WERI-Rb-1 (cell line): ENCODE data around the gene R3HDM2.

ENCODE experiments used
- DNase-seq: peaks from one replicate; pipeline ENCODE4 v3.0.0-alpha.2; 2020
- H3K27ac ChIP-seq: fragments of 250-450 bp; sonication (Bioruptor Pico); 2 replicates; pipeline ENCODE4 v1.5.1; 2020; ENCODE audit warnings: mild to moderate bottlenecking, moderate library complexity
- H3K27me3 ChIP-seq: fragments of 250-450 bp; sonication (Bioruptor Pico); 2 replicates; pipeline ENCODE4 v1.5.1; 2021; ENCODE audit warnings: mild to moderate bottlenecking, low read depth, moderate library complexity; ENCODE audit not compliant: insufficient read depth, severe bottlenecking
- H3K36me3 ChIP-seq: fragments of 250-450 bp; sonication (Bioruptor Pico); 2 replicates; pipeline ENCODE4 v1.5.1; 2020; ENCODE audit warnings: mild to moderate bottlenecking, moderate library complexity
- H3K4me3 ChIP-seq: 2 replicates; pipeline ENCODE4 v1.5.1; 2011; ENCODE audit warnings: low read depth, mild to moderate bottlenecking, control low read depth, low read length
- H3K9me3 ChIP-seq: fragments of 250-450 bp; sonication (Bioruptor Pico); 2 replicates; pipeline ENCODE4 v1.5.1; 2021; ENCODE audit warnings: mild to moderate bottlenecking, moderate library complexity; ENCODE audit not compliant: severe bottlenecking
- TF ChIP-seq, protein P1 (sequence below): IDR thresholded peaks from 2 replicates; pipeline ENCODE4 v1.5.1; 2011; ENCODE audit warnings: low read depth, mild to moderate bottlenecking, control low read depth, inconsistent platforms, low read length

R3HDM2 gene

GRCh38 chr12:57235728-57236131, 195.1 kb downstream of the R3HDM2 start:
- DNase-seq: no peak
- H3K27me3 ChIP-seq: no peaks in the 10 kb centered on the region
- H3K36me3 ChIP-seq: peaks cover 48% of the 10 kb centered on the region
- TF ChIP-seq, protein P1, sequence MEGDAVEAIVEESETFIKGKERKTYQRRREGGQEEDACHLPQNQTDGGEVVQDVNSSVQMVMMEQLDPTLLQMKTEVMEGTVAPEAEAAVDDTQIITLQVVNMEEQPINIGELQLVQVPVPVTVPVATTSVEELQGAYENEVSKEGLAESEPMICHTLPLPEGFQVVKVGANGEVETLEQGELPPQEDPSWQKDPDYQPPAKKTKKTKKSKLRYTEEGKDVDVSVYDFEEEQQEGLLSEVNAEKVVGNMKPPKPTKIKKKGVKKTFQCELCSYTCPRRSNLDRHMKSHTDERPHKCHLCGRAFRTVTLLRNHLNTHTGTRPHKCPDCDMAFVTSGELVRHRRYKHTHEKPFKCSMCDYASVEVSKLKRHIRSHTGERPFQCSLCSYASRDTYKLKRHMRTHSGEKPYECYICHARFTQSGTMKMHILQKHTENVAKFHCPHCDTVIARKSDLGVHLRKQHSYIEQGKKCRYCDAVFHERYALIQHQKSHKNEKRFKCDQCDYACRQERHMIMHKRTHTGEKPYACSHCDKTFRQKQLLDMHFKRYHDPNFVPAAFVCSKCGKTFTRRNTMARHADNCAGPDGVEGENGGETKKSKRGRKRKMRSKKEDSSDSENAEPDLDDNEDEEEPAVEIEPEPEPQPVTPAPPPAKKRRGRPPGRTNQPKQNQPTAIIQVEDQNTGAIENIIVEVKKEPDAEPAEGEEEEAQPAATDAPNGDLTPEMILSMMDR: no peak
- no peak overlapping the region for H3K4me3 ChIP-seq
- no peaks in the 10 kb centered on the region for H3K9me3 ChIP-seq
- H3K27ac ChIP-seq: no peak overlapping the region

- Histone ChIP-seq H3K4me3 (no peak overlapping the region), H3K36me3 (peaks cover 50% of the 10 kb centered on the region), H3K27me3 (no peaks in the 10 kb centered on the region), H3K9me3 (no peaks in the 10 kb centered on the region), H3K27ac (no peak overlapping the region)
- DNase-seq: no peak
- TF ChIP-seq, protein P1: no peak
These were observed 195.7 kb downstream of the R3HDM2 start for GRCh38 chr12:57235017-57235727.

GRCh38 chr12:57234571-57235016, 196.2 kb downstream of the R3HDM2 start:
- no peak for DNase-seq
- Histone ChIP-seq H3K36me3 (peaks cover 53% of the 10 kb centered on the region), H3K27me3 (no peaks in the 10 kb centered on the region), H3K4me3 (no peak overlapping the region), H3K27ac (no peak overlapping the region), H3K9me3 (no peaks in the 10 kb centered on the region)
- TF ChIP-seq, protein P1: no peak

DNA sequence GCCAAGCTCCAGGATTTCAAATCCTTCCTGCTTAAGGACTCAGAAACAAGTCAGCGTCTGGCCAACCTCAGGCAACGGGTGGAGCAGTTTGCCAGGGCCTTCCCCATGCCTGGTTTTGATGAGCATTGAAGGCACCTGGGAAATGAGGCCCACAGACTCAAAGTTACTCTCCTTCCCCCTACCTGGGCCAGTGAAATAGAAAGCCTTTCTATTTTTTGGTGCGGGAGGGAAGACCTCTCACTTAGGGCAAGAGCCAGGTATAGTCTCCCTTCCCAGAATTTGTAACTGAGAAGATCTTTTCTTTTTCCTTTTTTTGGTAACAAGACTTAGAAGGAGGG, 196.6 kb downstream of the R3HDM2 start:
- no peaks in the 10 kb centered on the region for H3K9me3 ChIP-seq
- no peak for DNase-seq
- H3K4me3 ChIP-seq: no peak overlapping the region
- H3K27ac ChIP-seq: 0 out of 2 replicates have a peak overlapping the region, but pooled peaks have one; percentile 18
- H3K27me3 ChIP-seq: no peaks in the 10 kb centered on the region
- TF ChIP-seq, protein P1: no peak
- H3K36me3 ChIP-seq: peaks cover 53% of the 10 kb centered on the region

- H3K9me3 ChIP-seq: no peaks in the 10 kb centered on the region
- 0 out of 2 replicates have a peak overlapping the region, but pooled peaks have one; percentile 18 for H3K27ac ChIP-seq
- no peak overlapping the region for H3K4me3 ChIP-seq
- TF ChIP-seq, protein P1: no peak
- no peaks in the 10 kb centered on the region for H3K27me3 ChIP-seq
- DNase-seq: no peak
- peaks cover 53% of the 10 kb centered on the region for H3K36me3 ChIP-seq
These were observed 197.2 kb downstream of the R3HDM2 start for GRCh38 chr12:57233357-57234232.
